Stimulated activated CD4-positive, alpha-beta T cell treated with anti-CD3 and anti-CD28 coated beads, Interleukin-12 subunit alpha, Interleukin-12 subunit beta, amount 100 ng/mL, for 24 hours (primary cell): ENCODE data around the gene CD46.
"Not testable (repeated sequence)": the region's sequence is repeated elsewhere in the genome, so short reads cannot be mapped to it uniquely, and the experiment has no call there.

Experiments
- DNase-seq, 2 experiments: peaks; one replicate each; pipeline ENCODE4 v3.0.0-alpha.2; 2020; ENCODE audit warnings: low read depth in 2 of 2

Gene CD46

DNA sequence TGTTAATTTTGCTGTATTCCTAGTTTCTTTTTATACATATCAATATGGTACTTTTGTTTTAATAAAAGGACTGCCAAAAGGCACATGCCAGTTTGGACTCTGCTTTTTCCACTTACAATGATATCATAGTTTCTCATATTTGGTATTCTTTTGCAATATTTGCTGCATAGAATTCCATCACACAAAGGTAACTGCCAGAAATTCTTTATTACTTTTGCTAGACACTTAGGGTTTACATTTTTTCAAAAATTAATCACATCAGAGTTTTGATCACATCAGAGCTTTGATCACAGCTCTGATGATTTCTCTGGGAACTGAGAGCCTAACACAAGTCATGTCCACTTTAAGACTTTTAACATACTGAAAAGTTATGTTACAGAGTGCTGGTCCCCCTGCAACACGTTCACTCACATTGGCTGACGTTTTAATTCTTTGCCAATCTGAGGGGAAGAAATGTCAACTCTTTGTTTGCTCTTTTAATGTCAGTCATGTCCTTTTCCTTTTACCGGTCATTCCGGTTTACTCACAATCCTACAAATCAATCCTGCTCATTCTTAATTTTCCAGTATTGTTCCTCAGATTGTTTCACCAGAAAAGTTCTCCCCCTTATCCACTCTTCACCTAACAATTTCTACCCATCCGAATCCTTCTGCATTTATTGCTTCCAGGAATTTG, 1.1 kb upstream of the CD46 start:
- no peak for DNase-seq

DNA sequence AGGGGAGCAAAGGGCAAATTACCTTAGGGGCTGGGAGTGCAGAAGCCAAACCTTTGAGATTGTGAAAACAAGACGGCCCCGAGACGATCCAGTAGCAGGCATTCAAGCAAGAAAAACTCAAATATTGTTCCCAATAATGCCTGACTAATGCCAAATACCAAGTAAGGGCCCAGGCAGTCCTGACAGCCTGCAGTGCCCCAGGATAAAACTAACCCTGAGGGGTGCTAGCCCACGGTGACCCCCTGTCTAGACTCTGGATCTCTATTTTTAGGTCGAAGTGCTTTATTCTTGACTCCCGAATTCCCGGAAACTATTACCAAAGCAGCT, 428 bp upstream of the CD46 start:
- DNase-seq: not testable (repeated sequence)

DNA sequence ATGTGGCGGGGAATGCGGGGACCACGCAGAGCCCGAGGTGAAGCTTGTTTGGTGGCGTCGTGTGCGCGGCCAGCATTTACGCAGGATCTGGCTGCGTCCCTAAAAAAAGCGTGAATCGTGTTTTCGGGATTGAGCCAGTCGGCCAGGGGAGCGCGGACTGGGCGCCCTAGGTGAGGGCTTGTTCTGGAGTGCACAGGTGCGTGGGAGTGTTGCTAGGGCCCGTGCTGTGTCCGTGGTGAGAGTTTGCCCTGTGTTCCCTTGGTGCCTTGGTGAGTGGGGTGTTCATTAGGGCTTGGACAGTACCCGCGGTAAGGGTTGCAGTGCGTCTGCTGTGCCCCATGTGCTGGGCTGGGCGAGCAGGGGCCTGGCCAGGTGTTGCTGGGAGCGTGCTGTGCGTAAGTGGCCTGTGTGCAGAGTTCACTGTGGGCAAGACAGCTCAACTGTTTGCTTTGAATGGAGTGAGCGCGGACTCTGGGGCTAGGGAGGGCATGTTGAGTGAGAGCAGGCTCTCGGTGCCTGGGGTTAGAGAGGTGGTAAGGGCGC, 673 bp downstream of the CD46 start:
- peak in 1 of 2 experiments; percentile 43 for DNase-seq

DNA sequence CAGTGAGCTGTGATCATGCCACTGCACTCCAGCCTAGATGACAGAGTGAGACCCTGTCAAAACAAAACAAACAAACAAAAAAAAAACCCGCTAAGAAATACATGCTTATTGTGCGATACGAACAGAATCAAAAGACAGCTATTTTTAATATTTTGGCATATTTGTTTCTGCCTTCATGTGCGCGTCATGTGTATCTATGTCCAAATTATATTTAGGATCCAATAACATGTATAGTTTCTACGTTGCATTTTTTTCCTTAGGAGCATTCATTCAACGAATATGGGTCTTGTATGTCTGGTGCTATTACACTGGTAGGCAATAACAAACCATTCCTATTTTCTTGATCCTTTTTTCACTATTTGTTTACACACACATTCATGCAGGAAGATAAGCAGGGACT, 1.8 kb downstream of the CD46 start:
- no peak for DNase-seq

DNA sequence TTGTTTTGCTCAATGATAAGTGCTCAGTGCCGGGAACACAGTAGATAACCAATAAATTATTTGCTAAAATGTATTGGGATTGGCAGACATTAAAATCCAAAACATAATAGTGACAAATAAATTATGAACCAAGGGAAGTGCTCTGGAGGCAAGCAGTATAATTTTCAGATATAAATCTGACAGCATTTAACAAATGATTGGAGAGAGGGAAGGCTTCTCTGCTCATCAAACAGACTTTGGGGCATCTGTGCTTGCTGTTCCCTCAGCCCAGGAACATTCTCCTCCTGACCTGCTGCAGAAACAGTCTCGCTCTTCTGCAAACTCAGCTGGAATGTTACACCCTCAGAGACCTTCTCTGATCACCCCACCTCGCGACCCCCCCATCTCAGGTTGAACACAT, 2.2 kb downstream of the CD46 start:
- no peak for DNase-seq

DNA sequence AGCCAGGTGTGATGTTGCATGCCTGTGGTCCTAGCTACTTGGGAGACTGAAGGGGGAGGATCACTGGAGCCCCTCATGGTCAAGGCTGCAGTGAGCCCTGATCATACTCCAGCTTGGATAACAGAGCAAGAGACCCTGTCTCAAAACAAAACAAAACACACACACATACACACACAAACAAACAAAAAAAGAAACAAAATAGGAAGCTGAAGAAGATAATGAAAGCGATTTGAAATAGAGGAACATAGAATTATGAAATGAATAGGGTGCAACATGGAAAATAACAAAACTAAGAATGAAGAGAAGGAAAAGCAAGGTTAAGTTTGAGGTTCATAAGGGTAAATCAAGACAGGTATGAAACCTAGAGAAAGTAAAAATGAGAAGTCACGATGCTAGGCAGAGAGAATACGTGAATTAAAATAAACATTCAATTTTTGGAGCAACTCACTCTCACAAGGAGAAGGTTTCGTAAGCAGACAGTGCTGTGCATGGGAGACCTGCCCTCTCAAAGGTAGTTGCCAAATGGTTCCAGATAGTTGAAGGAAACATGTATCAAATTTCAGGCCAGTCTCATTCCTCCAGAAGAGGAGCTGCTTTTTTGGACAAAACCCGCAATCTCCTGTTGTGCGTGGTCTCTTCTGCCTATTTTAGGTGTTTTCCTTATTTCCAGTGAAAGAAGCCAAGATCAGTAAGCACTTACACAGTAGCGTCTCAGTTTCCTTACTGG, 3.3 kb downstream of the CD46 start:
- DNase-seq: no peak

DNA sequence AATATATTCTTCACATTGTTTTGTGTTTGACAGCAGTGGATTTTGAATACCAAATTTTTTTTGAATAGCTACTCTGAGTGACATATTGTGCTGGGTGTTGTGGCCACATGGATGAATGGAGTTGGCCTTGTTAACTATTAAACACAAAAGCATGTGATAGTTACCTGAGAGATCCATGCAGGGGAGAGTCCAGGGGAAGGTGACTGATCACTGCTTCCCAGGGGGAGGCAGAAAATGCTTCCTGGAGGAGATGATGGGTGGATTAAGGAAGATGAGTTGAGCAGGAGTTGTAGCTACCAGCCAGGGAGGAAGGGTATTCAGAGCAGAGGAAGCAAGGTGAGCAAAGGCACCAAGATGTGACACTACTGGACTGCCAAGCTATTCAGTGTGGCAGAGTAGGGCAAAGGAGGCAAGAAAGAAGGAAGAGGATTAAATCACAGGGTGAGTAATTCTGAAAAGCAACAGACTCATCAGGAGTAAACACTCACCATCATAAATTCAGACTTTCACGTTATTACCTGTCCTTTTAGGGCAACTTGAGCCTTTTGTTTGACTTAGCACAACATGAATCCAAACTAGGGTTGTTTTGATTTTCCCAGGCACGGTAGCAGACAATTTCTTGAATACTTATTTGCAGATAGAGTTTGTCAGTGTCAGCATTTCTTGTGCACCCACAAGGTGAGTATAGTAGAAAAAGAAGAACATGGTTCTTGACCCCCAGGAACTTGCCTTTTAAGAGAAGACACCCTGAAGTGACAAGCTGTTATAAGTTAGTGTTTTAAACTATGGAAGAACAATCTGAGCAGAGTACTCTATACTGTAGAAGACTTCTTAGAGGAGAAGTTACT, 4.2 kb downstream of the CD46 start:
- no peak for DNase-seq

DNA sequence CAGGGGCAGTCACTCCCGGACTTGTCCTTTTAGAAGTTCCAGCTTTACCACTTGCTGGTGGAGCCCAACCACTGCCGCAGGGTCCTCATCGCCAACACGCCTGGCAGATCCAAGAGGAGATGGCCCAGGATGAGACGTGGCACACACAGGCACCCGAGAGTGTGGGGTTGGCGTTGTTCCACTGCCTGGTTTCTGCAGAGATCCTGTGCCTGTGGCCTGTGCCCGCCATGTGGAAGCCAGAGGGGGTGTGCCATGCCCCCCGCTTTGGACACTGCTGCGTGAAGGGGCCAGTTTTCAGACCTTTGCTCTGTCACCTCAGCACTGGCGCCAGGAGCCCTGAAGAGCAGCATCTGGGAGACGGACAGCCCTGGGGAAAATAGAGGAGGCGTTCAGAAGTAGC, 10.8 kb downstream of the CD46 start:
- DNase-seq: no peak

DNA sequence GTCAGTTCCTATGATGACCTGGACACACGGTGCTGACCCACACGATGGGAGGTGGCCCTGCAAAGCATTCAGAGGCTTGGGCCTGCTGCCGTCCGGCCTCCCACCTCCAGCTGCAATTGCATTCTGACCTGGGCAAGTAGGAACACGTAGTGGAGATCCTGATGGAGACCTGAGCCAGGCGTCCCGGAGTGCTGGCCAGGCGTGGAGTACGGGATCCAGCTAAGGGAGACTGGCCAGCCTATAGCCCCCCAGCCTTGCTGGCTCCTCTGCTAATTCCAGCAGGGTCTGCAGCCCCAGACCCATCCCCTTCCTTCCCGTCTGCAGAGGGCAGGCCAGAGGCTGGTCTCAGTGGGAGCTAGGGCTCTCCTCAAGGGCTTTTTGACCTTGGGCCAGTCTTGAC, 11.2 kb downstream of the CD46 start:
- no peak for DNase-seq

DNA sequence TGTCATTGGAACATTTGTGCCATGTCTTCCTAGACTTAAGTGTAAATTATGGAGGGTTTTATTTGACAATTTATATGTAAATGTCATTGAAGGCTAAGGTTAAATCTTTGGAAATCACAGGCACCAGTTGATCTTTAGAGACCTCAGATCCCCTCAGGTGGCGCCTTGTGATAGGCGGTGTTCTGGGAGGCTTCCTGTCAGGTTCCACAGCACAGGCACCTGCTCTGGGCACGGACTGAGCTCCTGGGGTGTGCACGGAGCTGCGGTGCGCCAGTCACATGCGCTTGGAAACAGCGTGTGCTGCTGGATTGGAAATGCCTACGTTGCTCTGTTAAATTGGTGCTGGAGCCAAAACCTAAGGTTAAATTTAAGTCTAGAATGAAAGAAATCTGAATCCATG, 12.1 kb downstream of the CD46 start:
- no peak for DNase-seq

DNA sequence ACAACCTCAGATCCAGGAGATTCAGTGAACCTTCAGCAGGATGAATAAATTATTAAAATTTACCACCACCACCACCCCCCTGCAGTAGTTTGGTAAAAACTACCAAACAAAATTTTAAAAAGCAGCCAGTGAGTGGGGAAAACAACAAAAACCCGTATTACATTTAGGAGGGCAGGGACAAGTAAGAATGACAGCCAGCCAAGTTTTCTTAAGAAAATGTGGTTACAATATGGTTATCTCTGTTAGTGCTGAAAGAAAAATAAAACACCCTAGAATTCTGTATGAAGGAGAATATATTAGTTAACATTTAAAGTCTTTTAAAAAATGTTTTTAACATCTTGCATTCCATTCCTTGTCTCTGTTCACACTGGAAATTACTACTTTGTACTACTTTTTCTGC, 14.7 kb downstream of the CD46 start:
- DNase-seq: no peak

DNA sequence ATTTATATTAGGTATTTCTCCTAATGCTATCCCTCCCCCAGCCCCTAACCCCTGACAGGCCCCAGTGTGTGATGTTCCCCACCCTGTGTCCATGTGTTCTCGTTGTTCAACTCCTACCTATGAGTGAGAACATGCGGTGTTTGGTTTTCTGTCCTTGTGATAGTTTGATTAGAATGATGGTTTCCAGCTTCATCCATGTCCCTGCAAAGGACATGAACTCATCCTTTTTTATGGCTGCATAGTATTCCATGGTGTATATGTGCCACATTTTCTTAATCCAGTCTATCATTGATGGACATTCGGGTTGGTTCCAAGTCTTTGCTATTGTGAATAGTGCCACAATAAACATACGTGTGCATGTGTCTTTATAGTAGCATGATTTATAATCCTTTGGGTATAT, 18.7 kb downstream of the CD46 start:
- DNase-seq: not testable (repeated sequence)

DNA sequence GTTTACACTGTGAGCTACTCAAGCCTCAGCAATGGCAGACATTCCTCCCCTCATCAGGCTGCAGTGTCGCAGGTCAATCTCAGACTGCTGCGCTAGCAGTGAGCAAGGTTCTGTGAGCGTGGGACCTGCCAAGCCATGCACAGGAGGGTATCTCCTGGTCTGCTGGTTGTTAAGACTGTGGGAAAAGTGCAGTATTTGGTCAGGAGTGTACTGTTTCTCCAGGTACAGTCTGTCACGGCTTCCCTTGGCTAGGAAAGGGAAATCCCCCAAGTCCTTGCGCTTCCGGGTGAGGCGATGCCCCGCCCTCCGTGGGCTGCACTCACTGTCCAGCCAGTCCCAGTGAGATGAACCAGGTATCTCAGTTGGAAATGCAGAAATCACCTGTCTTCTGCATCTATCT, 24.2 kb downstream of the CD46 start:
- not testable (repeated sequence) for DNase-seq

DNA sequence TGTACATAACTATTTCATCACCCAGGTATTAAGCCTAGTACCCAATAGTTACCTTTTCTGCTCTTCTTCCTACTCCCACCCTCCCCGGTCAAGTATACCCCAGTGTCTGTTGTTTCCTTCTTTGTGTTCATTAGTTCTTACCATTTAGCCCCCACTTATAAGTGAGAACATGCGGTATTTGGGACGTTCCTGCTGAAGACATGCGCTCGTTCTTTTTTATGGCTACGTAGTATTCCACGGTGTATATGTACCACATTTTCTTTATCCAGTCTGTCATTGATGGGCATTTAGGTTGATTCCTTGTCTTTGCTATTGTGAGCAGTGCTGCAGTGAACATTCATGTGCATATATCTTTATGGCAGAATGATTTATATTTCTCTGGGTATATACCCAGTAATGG, 25.6 kb downstream of the CD46 start:
- not testable (repeated sequence) for DNase-seq

DNA sequence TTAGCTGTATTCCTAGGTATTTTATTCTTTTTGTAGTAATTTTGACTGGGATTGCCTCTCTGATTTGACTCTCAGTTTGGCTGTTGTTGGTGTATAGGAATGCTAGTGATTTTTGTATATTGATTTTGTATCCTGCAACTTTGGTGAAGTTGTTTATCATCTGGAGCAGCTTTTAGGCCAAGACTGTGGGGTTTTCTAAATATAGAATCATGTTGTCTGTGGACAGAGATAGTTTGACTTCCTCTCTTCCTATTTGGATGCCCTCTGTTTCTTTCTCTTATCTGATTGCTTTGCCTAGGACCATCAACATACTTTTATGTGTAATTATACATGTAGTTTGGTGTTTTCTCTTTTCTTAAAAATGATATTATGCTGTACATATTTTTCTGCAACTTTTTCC, 27.2 kb downstream of the CD46 start:
- DNase-seq: no peak

DNA sequence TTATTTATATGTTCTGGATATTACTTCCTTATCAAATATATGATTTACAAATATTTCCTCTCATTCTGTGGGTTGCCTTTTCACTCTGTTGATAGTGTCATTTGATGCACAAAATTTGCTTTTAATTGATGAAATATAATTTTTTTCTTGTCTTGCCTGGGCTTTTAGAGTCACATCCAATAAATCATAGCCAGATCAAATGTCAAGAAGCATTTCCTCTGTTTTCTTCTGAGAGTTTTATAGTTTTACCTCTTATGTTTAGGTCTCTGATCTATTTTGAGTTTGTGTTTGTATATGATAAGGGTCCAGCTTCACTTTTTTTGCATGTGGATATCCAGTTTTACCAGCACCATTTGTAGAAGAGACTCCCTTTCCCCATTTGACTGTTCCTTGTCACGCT, 29.5 kb downstream of the CD46 start:
- DNase-seq: no peak

DNA sequence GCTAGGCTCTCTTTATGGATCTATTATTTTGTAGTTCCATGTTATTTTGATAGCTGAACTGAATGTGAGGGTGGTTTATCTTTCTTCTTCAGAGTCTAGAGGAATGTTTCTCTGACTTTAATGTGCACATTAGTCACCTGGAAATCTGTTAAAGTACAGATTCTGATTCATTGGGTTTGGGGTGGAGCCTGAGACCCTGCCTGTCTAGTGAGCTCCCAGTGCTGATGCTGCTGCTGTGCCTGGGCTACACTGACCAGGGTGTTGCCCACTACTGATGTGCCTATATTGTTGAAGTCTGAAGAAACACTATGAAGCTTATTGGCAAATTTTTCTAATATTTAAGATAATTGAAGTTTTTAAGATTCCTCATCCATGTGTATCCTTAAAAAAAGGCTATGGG, 35.9 kb downstream of the CD46 start:
- no peak for DNase-seq

DNA sequence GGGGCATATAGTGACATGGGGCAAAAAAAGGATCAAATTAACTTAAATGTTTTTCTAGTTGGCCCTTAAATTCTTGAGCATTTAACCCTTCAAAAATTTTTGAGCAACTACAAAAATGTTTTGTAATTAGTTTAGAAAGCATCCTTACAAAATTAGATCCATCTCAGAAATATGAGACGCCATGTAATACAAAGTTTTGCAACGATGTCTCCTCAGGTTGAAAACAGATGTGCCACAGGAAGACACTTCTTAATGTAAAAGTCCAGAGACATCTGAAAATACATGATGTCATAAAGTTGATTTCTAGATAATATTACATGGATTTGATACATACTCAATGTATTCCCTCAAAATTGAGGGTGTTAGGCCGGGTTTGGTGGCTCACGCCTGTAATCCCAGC, 37.5 kb downstream of the CD46 start:
- no peak for DNase-seq

DNA sequence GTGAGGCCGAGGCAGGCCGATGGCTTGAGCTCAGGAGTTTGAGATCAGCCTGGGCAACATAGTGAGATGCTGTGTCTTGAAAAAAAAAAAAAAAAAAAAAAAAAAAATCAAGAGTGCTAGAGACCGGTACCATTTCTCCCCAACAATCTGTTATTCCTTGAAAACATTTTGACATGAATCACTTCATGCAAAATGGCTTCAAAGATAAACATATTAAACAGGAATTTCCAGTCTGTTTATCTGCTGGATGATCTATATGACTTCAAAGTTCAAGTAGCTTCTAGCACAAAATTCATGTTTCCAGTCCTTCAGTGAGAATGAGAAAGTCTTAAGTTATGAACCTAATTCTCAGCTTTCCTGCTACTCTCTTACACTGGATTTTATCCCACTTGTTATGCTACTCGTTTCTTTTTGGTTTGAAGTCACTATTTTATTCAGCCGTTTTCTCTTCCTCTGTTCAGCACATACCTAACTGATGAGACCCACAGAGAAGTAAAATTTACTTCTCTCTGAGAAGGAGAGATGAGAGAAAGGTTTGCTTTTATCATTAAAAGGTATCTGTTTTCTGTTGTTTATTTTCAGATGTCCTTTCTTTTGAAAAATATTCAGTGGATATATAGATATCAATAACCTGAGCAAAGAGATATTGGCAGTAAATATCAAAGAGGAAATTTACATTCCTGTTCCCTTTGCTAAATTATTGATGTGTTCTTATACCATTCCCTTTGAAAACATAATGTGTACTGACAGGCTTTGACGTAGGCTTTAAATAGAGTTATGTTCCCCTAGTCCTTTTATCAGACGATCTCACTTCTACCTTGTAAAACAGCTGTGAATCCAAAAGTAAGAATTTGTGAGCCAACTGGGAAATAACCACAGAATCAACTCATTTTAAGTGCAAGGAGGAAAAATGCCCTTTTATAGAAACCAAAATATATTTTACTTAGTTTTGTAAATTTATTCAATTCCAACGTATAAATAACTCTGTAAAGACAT, 38.2 kb downstream of the CD46 start:
- no peak for DNase-seq

DNA sequence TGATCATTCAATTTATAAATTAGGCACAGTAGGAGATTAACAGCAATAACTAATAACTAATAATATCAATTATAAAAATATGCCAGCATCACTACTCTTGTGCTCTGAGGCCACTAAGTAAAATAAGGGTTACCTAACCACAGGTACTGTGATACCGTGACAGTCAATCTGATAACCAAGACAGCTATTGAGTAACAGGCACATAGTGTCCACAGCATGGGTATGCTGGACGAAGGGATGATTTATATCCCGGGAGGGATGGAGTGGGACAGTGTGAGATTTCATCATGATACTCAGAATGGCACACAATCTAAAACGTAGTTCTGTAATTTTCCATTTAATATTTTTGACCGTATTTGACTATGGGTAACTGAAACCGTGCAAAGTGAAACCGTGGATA, 39.4 kb downstream of the CD46 start:
- no peak for DNase-seq

DNA sequence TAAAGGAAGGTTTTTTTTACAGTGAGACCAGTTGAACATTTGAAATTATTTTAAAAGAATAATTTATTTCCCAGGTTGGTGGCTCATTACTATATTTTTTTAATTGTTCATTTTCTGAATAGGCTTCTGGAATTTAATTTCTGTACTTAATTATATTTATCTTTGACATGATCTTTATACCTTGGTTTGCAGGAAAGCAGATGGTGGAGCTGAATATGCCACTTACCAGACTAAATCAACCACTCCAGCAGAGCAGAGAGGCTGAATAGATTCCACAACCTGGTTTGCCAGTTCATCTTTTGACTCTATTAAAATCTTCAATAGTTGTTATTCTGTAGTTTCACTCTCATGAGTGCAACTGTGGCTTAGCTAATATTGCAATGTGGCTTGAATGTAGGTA, 41.5 kb downstream of the CD46 start:
- no peak for DNase-seq
